PC-9 (cell line): ENCODE results near the gene WEE2. TPM values are rescaled to one million over a fixed set of nuclear protein-coding genes. Genes with fewer than 3 reads are reported as not detected.

Source experiments
- BruUV-seq: library from RNA; stranded (reverse); fragments of 400-500 nt; replicated peaks from 2 replicates; lab custom pipeline; 2021; lab: Mats Ljungman, UMichigan
- CTCF ChIA-PET: fragments of 300-600 bp; sonication (Branson Sonifier 250); formaldehyde crosslinking; loops from one replicate; lab custom pipeline; 2022; ENCODE audit warnings: antibody characterized with exemption; lab: Charles Lee
- POLR2A ChIA-PET: fragments of 300-600 bp; sonication (Branson Sonifier 250); formaldehyde crosslinking; loops from one replicate; lab custom pipeline; 2022; ENCODE audit warnings: antibody characterized with exemption; ENCODE audit not compliant: unreplicated experiment; lab: Charles Lee
- DNase-seq, 2 experiments: peaks; one replicate each; pipeline versions ENCODE4 v3.0.0 to v3.0.0-alpha.2; 2015 to 2022; ENCODE audit warnings: mixed read lengths in 1 of 2
- H2AFZ ChIP-seq: fragments of 200-600 bp; sonication (generic); 2 replicates; pipeline ENCODE4 v1.8.1; 2017; ENCODE audit warnings: antibody characterized with exemption
- H3F3A ChIP-seq: fragments of 200-600 bp; sonication (generic); 2 replicates; pipeline ENCODE4 v1.8.1; 2017; ENCODE audit warnings: antibody characterized with exemption, mild to moderate bottlenecking, low read depth; ENCODE audit not compliant: insufficient read depth
- H3K27ac ChIP-seq: fragments of 200-600 bp; sonication (generic); 2 replicates; pipeline ENCODE4 v1.6.1; 2016; ENCODE audit warnings: mixed run types
- H3K27me3 ChIP-seq: fragments of 200-600 bp; sonication (generic); 2 replicates; pipeline ENCODE4 v1.6.1; 2016; ENCODE audit warnings: low read depth, mixed run types; ENCODE audit not compliant: insufficient read depth
- H3K36me3 ChIP-seq: fragments of 200-600 bp; sonication (generic); 2 replicates; pipeline ENCODE4 v1.6.1; 2016; ENCODE audit warnings: low read depth, mixed run types
- H3K4me1 ChIP-seq: fragments of 200-600 bp; sonication (generic); replicated peaks from 2 replicates; pipeline ENCODE4 v1.6.1; 2016; ENCODE audit warnings: mixed run types; ENCODE audit not compliant: insufficient read depth
- H3K4me2 ChIP-seq: fragments of 200-600 bp; sonication (generic); 2 replicates; pipeline ENCODE4 v1.6.1; 2017; ENCODE audit warnings: mixed run types
- H3K4me3 ChIP-seq: fragments of 200-600 bp; sonication (generic); 2 replicates; pipeline ENCODE4 v1.6.1; 2016; ENCODE audit warnings: mixed run types
- H3K79me2 ChIP-seq: fragments of 200-600 bp; sonication (generic); 2 replicates; pipeline ENCODE4 v1.6.1; 2017; ENCODE audit warnings: low read depth, mixed run types
- H3K9me2 ChIP-seq: fragments of 200-600 bp; sonication (generic); 2 replicates; pipeline ENCODE4 v1.8.1; 2017; ENCODE audit warnings: mild to moderate bottlenecking; ENCODE audit not compliant: insufficient read depth
- H3K9me3 ChIP-seq: fragments of 200-600 bp; sonication (generic); 2 replicates; pipeline ENCODE4 v1.8.1; 2016; ENCODE audit warnings: low read depth; ENCODE audit not compliant: insufficient read depth
- H4K20me1 ChIP-seq: fragments of 200-600 bp; sonication (generic); 2 replicates; pipeline ENCODE4 v1.8.1; 2017; ENCODE audit not compliant: insufficient read depth
- CTCF ChIP-seq: fragments of 200-600 bp; sonication (generic); conservative IDR thresholded peaks from 2 replicates; pipeline ENCODE4 v1.6.1; 2017; ENCODE audit warnings: mixed run types, antibody characterized with exemption, mild to moderate bottlenecking, moderate library complexity
- EZH2 ChIP-seq: fragments of 200-600 bp; sonication (generic); IDR thresholded peaks from 2 replicates; pipeline ENCODE4 v1.8.0; 2017; ENCODE audit warnings: antibody characterized with exemption, low read depth
- intact Hi-C: fragments of 100-400 bp; cut with micrococcal nuclease; formaldehyde crosslinking; loops from one replicate; pipeline ENCODE4 v1.10.0; 2022; ENCODE audit not compliant: unreplicated experiment
- total RNA-seq: library from RNA; stranded (reverse); gene quantifications from 2 replicates; pipeline ENCODE4 v1.2.3, GENCODE V29; 2021

WEE2 gene
- total RNA-seq, 1 experiment from 2014 or later: not detected

DNA sequence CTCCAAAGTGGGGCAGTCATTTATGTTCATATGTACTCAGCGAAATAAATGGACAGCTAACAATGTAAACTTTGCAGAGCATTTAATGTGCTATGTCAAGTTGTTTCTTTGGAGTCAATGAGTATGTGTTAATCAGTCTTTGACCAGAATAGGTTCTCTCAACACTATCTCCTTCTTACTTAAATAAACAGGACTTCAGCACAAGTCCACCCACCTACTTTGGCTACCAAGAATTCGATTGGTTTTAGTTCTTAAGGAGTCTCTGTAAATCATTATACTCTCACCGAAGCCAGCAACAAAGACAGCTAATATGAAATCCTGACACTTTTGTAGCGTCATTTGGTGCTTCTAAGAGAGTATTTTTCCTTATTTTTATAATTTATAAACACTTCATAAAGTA lies 6.9 kb downstream of the WEE2 start:
- ChIA-PET CTCF (no interaction called here), POLR2A (no interaction called here)

DNA sequence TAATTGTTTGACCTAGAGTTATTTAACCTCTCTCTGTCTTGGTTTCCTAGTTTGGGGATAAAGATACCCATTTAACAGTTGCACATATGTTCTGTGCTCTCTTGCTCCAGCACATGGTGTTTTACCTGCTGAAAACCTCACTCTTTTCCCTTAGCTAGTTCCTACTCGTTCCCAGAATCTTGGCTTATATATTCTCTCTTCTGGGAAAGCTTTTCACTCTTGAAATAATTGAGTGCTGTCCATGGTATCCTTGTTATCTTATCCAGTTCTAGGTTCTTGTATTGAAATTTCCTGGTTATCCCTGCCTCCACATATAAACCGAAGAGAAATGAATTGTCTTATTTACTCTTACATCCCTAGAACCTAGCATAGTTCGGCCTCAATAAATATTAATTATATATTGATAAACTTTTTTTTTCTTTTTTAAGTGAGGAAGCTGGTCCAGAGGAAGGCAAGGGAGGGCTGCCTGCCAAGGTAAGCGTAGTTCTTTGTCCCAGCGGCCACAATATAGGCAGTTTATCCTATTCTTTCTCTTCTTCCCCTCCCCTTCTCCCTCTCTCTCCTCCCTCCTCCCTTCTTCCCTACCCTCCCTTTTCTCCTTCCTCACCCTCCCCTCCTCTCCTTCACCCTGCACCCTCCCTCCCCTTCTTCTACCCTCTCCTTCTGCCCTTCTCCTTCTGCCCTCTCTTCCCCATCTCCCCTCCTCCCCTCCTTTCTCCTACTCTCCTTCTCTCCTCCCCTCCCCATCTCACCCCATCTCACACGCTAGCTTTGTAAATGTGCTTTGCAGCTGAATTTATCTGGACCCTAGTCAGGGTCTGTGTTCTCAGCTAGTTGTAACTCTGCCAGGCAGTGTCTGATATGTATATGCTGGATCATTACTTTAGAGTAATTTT lies 7.9 kb downstream of the WEE2 start:
- Histone ChIP-seq H3K27me3 (peaks cover 13% of the 10 kb centered on the region; the same call in 1 of the 2 replicates), H3F3A (no peaks in the 10 kb centered on the region), H4K20me1 (no peaks in the 10 kb centered on the region), H3K27ac (no peak overlapping the region), H3K9me3 (no peaks in the 10 kb centered on the region), H3K9me2 (no peaks in the 10 kb centered on the region), H3K36me3 (no peaks in the 10 kb centered on the region), H3K4me3 (no peak overlapping the region), H3K4me1 (no peaks in the 10 kb centered on the region), H3K79me2 (no peaks in the 10 kb centered on the region), H2AFZ (no peak overlapping the region), H3K4me2 (no peak overlapping the region)
- TF ChIP-seq EZH2: no peak
- TF ChIP-seq CTCF: no peak
- ChIA-PET POLR2A (no interaction called here), CTCF (no interaction called here)
- no TSS peak for BruUV-seq
- intact Hi-C loops: no loop called here
- DNase-seq: no peak

More for the DNA sequence above, 6.9 kb downstream of the WEE2 start:
- Histone ChIP-seq H3K4me1 (no peaks in the 10 kb centered on the region), H3K79me2 (no peaks in the 10 kb centered on the region), H3K27ac (no peak overlapping the region), H3K9me3 (no peaks in the 10 kb centered on the region), H3K4me2 (no peak overlapping the region), H3K9me2 (no peaks in the 10 kb centered on the region), H3F3A (no peaks in the 10 kb centered on the region), H2AFZ (no peak overlapping the region), H4K20me1 (no peaks in the 10 kb centered on the region), H3K4me3 (no peak overlapping the region), H3K27me3 (peaks cover 13% of the 10 kb centered on the region; the same call in 1 of the 2 replicates), H3K36me3 (no peaks in the 10 kb centered on the region)
- TF ChIP-seq CTCF: no peak
- TF ChIP-seq EZH2: no peak
- intact Hi-C loops: no loop called here
- no TSS peak for BruUV-seq
- no peak for DNase-seq

DNA sequence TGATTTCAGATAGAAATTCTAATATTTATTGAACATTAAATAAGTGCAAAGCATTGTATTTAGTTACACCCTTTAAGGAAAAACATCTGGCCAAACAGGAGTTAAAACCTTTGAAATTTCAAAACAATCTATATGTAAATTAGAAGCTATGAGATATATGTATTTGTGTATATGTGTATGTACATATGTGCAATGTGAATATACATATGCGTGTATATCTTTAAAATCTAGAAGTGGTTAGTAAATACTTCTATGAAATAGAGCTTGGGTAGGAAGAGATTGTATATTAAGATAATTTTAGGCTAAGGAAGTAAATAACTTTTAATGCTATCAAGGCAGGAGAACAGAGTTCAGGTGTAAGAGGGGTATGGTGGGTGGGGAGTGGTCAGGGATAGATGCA lies 9.3 kb downstream of the WEE2 start:
- H3K9me3 ChIP-seq: no peaks in the 10 kb centered on the region
- no peaks in the 10 kb centered on the region for H3K4me1 ChIP-seq
- intact Hi-C loops: no loop called here
- H3K9me2 ChIP-seq: no peaks in the 10 kb centered on the region
- TF ChIP-seq EZH2: no peak
- TF ChIP-seq CTCF: no peak
- POLR2A ChIA-PET: no interaction called here
- no peak overlapping the region for H3K27ac ChIP-seq
- H3K27me3 ChIP-seq: peaks cover 13% of the 10 kb centered on the region; the same call in 1 of the 2 replicates
- H3K36me3 ChIP-seq: no peaks in the 10 kb centered on the region
- CTCF ChIA-PET: no interaction called here
- no peak overlapping the region for H3K4me3 ChIP-seq
- no peak for DNase-seq
- no peaks in the 10 kb centered on the region for H3K79me2 ChIP-seq
- H3F3A ChIP-seq: no peaks in the 10 kb centered on the region
- no TSS peak for BruUV-seq
- H3K4me2 ChIP-seq: no peak overlapping the region
- no peaks in the 10 kb centered on the region for H4K20me1 ChIP-seq
- no peak overlapping the region for H2AFZ ChIP-seq
